ENCODE results near the gene C16orf87. TPM values are rescaled to one million over a fixed set of nuclear protein-coding genes. Genes with fewer than 3 reads are reported as not detected.

C16orf87 gene
- polyA plus RNA-seq, 2 of the 4 experiments (the other 2 are of a cell fraction), result 10.8 to 17.1 TPM

DNA sequence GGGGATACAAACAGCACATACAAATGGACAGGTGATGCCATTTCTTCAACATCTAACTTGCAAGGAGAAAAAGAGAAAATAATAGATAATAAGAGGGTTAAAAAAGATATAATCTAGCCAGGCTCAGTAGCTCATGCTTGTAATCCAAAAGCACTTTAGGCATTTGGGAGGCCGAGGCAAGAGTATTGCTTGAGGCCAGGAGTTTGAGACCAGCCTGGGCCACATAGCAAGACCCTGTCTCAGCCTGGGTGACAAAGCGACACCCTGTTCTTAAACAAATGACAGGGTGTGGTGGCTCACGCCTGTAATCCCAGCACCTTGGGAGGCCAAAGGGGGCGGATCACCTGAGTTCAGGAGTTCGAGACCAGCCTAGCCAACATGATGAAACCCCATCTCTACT is 19.3 kb downstream of the C16orf87 start:
- H3K4me2 ChIP-seq, result no peak overlapping the region
- no peak for TF ChIP-seq GATA3 (IDR thresholded peaks at IDR 0.05; ENCODE audit: borderline replicate concordance)
- TF ChIP-seq CBX8 (IDR thresholded peaks at IDR 0.05), result no peak
- TF ChIP-seq CHD2 (IDR thresholded peaks at IDR 0.05; ENCODE audit: low read length, partially characterized antibody), result no peak
- no peak for TF ChIP-seq TP53 (CRISPR knock-in tag; IDR thresholded peaks at IDR 0.05)
- no peak for TF ChIP-seq EHF (CRISPR knock-in tag; IDR thresholded peaks at IDR 0.05)
- TF ChIP-seq KDM1A (IDR thresholded peaks at IDR 0.05; ENCODE audit: low read depth), result no peak
- no peak for TF ChIP-seq SMC3 (IDR thresholded peaks at IDR 0.05)
- TF ChIP-seq MAFK (IDR thresholded peaks at IDR 0.05; ENCODE audit: partially characterized antibody), result no peak
- TF ChIP-seq, protein P1, sequence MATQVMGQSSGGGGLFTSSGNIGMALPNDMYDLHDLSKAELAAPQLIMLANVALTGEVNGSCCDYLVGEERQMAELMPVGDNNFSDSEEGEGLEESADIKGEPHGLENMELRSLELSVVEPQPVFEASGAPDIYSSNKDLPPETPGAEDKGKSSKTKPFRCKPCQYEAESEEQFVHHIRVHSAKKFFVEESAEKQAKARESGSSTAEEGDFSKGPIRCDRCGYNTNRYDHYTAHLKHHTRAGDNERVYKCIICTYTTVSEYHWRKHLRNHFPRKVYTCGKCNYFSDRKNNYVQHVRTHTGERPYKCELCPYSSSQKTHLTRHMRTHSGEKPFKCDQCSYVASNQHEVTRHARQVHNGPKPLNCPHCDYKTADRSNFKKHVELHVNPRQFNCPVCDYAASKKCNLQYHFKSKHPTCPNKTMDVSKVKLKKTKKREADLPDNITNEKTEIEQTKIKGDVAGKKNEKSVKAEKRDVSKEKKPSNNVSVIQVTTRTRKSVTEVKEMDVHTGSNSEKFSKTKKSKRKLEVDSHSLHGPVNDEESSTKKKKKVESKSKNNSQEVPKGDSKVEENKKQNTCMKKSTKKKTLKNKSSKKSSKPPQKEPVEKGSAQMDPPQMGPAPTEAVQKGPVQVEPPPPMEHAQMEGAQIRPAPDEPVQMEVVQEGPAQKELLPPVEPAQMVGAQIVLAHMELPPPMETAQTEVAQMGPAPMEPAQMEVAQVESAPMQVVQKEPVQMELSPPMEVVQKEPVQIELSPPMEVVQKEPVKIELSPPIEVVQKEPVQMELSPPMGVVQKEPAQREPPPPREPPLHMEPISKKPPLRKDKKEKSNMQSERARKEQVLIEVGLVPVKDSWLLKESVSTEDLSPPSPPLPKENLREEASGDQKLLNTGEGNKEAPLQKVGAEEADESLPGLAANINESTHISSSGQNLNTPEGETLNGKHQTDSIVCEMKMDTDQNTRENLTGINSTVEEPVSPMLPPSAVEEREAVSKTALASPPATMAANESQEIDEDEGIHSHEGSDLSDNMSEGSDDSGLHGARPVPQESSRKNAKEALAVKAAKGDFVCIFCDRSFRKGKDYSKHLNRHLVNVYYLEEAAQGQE (IDR thresholded peaks at IDR 0.05), result no peak
- TF ChIP-seq ELK1 (IDR thresholded peaks at IDR 0.05; ENCODE audit: low read depth, low read length), result no peak
- TF ChIP-seq MAX (IDR thresholded peaks at IDR 0.05), result no peak
- no peak for TF ChIP-seq JUN (IDR thresholded peaks at IDR 0.05)
- no peak for TF ChIP-seq FOSL2 (IDR thresholded peaks at IDR 0.05)
- no peak for TF ChIP-seq FOSL2 (CRISPR knock-in tag; IDR thresholded peaks at IDR 0.05)
- TF ChIP-seq, protein P2, sequence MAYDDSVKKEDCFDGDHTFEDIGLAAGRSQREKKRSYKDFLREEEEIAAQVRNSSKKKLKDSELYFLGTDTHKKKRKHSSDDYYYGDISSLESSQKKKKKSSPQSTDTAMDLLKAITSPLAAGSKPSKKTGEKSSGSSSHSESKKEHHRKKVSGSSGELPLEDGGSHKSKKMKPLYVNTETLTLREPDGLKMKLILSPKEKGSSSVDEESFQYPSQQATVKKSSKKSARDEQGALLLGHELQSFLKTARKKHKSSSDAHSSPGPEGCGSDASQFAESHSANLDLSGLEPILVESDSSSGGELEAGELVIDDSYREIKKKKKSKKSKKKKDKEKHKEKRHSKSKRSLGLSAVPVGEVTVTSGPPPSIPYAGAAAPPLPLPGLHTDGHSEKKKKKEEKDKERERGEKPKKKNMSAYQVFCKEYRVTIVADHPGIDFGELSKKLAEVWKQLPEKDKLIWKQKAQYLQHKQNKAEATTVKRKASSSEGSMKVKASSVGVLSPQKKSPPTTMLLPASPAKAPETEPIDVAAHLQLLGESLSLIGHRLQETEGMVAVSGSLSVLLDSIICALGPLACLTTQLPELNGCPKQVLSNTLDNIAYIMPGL (CRISPR knock-in tag; IDR thresholded peaks at IDR 0.05; ENCODE audit: borderline replicate concordance), result no peak
- no peak for TF ChIP-seq CBX2 (IDR thresholded peaks at IDR 0.05; ENCODE audit: borderline replicate concordance, low read depth)
- TF ChIP-seq MYC (IDR thresholded peaks at IDR 0.05; ENCODE audit: borderline replicate concordance, low read length), result no peak
- no peak for TF ChIP-seq BHLHE40 (IDR thresholded peaks at IDR 0.05; ENCODE audit: low read depth, low read length)
- TF ChIP-seq RAD21 (conservative IDR thresholded peaks at IDR 0.05 in 1 of 2, IDR thresholded peaks at IDR 0.05 in 1 of 2), result no peak
- TF ChIP-seq ESRRA (IDR thresholded peaks at IDR 0.05; ENCODE audit: borderline replicate concordance, low read length), result no peak
- TF ChIP-seq, protein P3, sequence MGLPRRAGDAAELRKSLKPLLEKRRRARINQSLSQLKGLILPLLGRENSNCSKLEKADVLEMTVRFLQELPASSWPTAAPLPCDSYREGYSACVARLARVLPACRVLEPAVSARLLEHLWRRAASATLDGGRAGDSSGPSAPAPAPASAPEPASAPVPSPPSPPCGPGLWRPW (IDR thresholded peaks at IDR 0.05), result no peak
- H3K9me3 ChIP-seq, result peaks cover 13% of the 10 kb centered on the region; the same call in 1 of the 3 replicates
- no peak overlapping the region for H3K4me3 ChIP-seq
- ChIA-PET POLR2A (no interaction called here), CTCF (interaction anchor here (1.7 kb wide), 1 partner anchor 11 kb away, joined by 8 read pairs; no protein-coding TSS in a partner anchor)
- peaks cover 19% of the 10 kb centered on the region for H3K4me1 ChIP-seq
- DNase-seq (ENCODE audit: low read depth in 1 of 2, low spot score in 1 of 2), result no peak
- no peak for ATAC-seq
- WGBS (ENCODE audit: missing lambda C conversion rate), result 94% methylated on average over 5 of the region's 5 CpGs
- H3K27ac ChIP-seq, result no peak overlapping the region
- no peak for FAIRE-seq

GRCh38 chr16:46808997-46809396 is 22.0 kb downstream of the C16orf87 start:
- 91% methylated on average over 4 of the region's 4 CpGs for WGBS (ENCODE audit: missing lambda C conversion rate)
- CTCF ChIA-PET, result interaction anchor here (0.7 to 1.5 kb wide), 3 partner anchors 9 to 135 kb away, joined by 4 to 5 read pairs (median 4); no protein-coding TSS in a partner anchor
- Histone ChIP-seq H3K27ac (no peak overlapping the region), H3K9me3 (peaks cover under 1% of the 10 kb centered on the region; the same call in 1 of the 3 replicates), H3K4me3 (no peak overlapping the region), H3K4me2 (no peak overlapping the region; the same call in 2 of the 3 replicates), H3K4me1 (peaks cover 19% of the 10 kb centered on the region)
- no peak for FAIRE-seq
- POLR2A ChIA-PET, result no interaction called here
- DNase-seq (ENCODE audit: low read depth in 1 of 2, low spot score in 1 of 2), result no peak
- ATAC-seq, result no peak
- no peak for TF ChIP-seq HDAC2 (IDR thresholded peaks at IDR 0.05)
- TF ChIP-seq PBX3 (IDR thresholded peaks at IDR 0.05), result no peak
- no peak for TF ChIP-seq CHD2 (IDR thresholded peaks at IDR 0.05; ENCODE audit: low read length, partially characterized antibody)
